Nephron progenitor cell (in vitro differentiated cells): ENCODE measurements around the gene HEATR5A.

Experiments used
- DNase-seq: peaks from one replicate; pipeline ENCODE4 v3.0.0; 2021
- H3K27ac Mint-ChIP-seq: 2 replicates; pipeline ENCODE4 v1.8.0; 2021; ENCODE audit warnings: mild to moderate bottlenecking, moderate library complexity, mixed read lengths
- H3K27me3 Mint-ChIP-seq: 2 replicates; pipeline ENCODE4 v1.8.0; 2021; ENCODE audit warnings: mild to moderate bottlenecking, low read depth, mixed read lengths; ENCODE audit not compliant: poor library complexity
- H3K36me3 Mint-ChIP-seq: 2 replicates; pipeline ENCODE4 v1.8.0; 2021; ENCODE audit warnings: low read depth, mixed read lengths
- H3K4me1 Mint-ChIP-seq: 2 replicates; pipeline ENCODE4 v1.8.0; 2021; ENCODE audit warnings: mixed read lengths
- H3K4me3 Mint-ChIP-seq: 2 replicates; pipeline ENCODE4 v1.8.0; 2021; ENCODE audit warnings: mild to moderate bottlenecking, moderate library complexity, mixed read lengths
- H3K9me3 Mint-ChIP-seq: 2 replicates; pipeline ENCODE4 v1.8.0; 2021; ENCODE audit warnings: mild to moderate bottlenecking, moderate library complexity, mixed read lengths
- CTCF ChIP-seq: fragments of 200-600 bp; sonication (generic); IDR thresholded peaks from 2 replicates; pipeline ENCODE4 v1.5.0; 2021; ENCODE audit warnings: antibody characterized with exemption

HEATR5A gene

GRCh38 chr14:31307198-31307597 lies 113.2 kb downstream of the HEATR5A start:
- no peak for DNase-seq
- Mint-ChIP-seq H3K9me3 (no peaks in the 10 kb centered on the region), H3K36me3 (peaks cover 49% of the 10 kb centered on the region), H3K27me3 (no peaks in the 10 kb centered on the region), H3K4me1 (no peaks in the 10 kb centered on the region), H3K27ac (no peak overlapping the region), H3K4me3 (no peak overlapping the region)
- no peak for TF ChIP-seq CTCF

- no peak for TF ChIP-seq CTCF
- no peaks in the 10 kb centered on the region for H3K4me1 Mint-ChIP-seq
- no peak overlapping the region for H3K27ac Mint-ChIP-seq
- no peak overlapping the region for H3K4me3 Mint-ChIP-seq
- DNase-seq: no peak
- peaks cover 37% of the 10 kb centered on the region for H3K36me3 Mint-ChIP-seq
- no peaks in the 10 kb centered on the region for H3K9me3 Mint-ChIP-seq
- H3K27me3 Mint-ChIP-seq: no peaks in the 10 kb centered on the region
These were observed 116.7 kb downstream of the HEATR5A start for GRCh38 chr14:31303654-31304053.

GRCh38 chr14:31300883-31301282 lies 119.5 kb downstream of the HEATR5A start:
- H3K4me1 Mint-ChIP-seq: no peaks in the 10 kb centered on the region
- TF ChIP-seq CTCF: no peak
- H3K4me3 Mint-ChIP-seq: no peak overlapping the region
- H3K36me3 Mint-ChIP-seq: peaks cover 27% of the 10 kb centered on the region
- H3K9me3 Mint-ChIP-seq: no peaks in the 10 kb centered on the region
- no peaks in the 10 kb centered on the region for H3K27me3 Mint-ChIP-seq
- no peak for DNase-seq
- no peak overlapping the region for H3K27ac Mint-ChIP-seq

GRCh38 chr14:31300296-31300695 lies 120.1 kb downstream of the HEATR5A start:
- no peak for TF ChIP-seq CTCF
- Mint-ChIP-seq H3K9me3 (no peaks in the 10 kb centered on the region), H3K27me3 (no peaks in the 10 kb centered on the region), H3K4me1 (no peaks in the 10 kb centered on the region), H3K27ac (no peak overlapping the region), H3K36me3 (peaks cover 27% of the 10 kb centered on the region), H3K4me3 (no peak overlapping the region)
- DNase-seq: no peak

- no peak for DNase-seq
- peaks cover 18% of the 10 kb centered on the region for H3K36me3 Mint-ChIP-seq
- H3K9me3 Mint-ChIP-seq: no peaks in the 10 kb centered on the region
- no peak overlapping the region for H3K27ac Mint-ChIP-seq
- H3K27me3 Mint-ChIP-seq: no peaks in the 10 kb centered on the region
- TF ChIP-seq CTCF: no peak
- H3K4me1 Mint-ChIP-seq: no peaks in the 10 kb centered on the region
- H3K4me3 Mint-ChIP-seq: no peak overlapping the region
These were observed 122.5 kb downstream of the HEATR5A start for GRCh38 chr14:31297701-31298344.

GRCh38 chr14:31297112-31297511 lies 123.2 kb downstream of the HEATR5A start:
- Mint-ChIP-seq H3K27ac (peak overlapping the region; percentile 79), H3K9me3 (no peaks in the 10 kb centered on the region), H3K36me3 (peaks cover 15% of the 10 kb centered on the region), H3K27me3 (no peaks in the 10 kb centered on the region), H3K4me1 (no peaks in the 10 kb centered on the region), H3K4me3 (no peak overlapping the region)
- DNase-seq: no peak
- TF ChIP-seq CTCF: no peak
